Measurements from ENCODE around the gene PDXK.

GRCh38 chr21:43731476-43731875 lies 12.5 kb downstream of the PDXK start:
- TF ChIP-seq CTCF (optimal IDR thresholded peaks at IDR 0.05 in 1 of 3, IDR thresholded peaks at IDR 0.05 in 1 of 3, conservative IDR thresholded peaks at IDR 0.05 in 1 of 3; ENCODE audit: extremely low read depth in 1 of 3, insufficient read depth in 2 of 3, low read length in 3 of 3), result no peak
- no peak for TF ChIP-seq EZH2 (IDR thresholded peaks at IDR 0.05; ENCODE audit: low read length)
